GM12878 (cell line): ENCODE results near the gene FOXI1. TPM values are rescaled to one million over a fixed set of nuclear protein-coding genes. Genes with fewer than 3 reads are reported as not detected.

Experiments used
- ATAC-seq: fragments of 200-7000 bp; cut with Tn5 transposase; 3 replicates; pipeline ENCODE4 v1.9.1; 2020; ENCODE audit warnings: mild to moderate bottlenecking, moderate library complexity
- BruUV-seq: library from RNA; stranded (reverse); fragments of 400-500 nt; replicated peaks from 2 replicates; lab custom pipeline; 2021; lab: Mats Ljungman, UMichigan
- CTCF ChIA-PET: fragments of 300-600 bp; sonication (Branson Sonifier 250); formaldehyde crosslinking; extraction: SDS; loops from one replicate; lab custom pipeline; 2021; ENCODE audit warnings: inconsistent platforms; lab: Yijun Ruan, JAX
- POLR2A ChIA-PET: fragments of 350-600 bp; formaldehyde crosslinking; extraction: SDS; loops from one replicate; lab custom pipeline; 2021; ENCODE audit warnings: inconsistent platforms; lab: Charles Lee
- RAD21 ChIA-PET: fragments of 300-600 bp; sonication (Branson Sonifier 250); formaldehyde crosslinking; loops from one replicate; lab custom pipeline; 2023; ENCODE audit warnings: antibody characterized with exemption; ENCODE audit not compliant: unreplicated experiment; lab: Charles Lee
- SMC1A ChIA-PET: fragments of 300-600 bp; sonication (Branson Sonifier 250); formaldehyde crosslinking; loops from one replicate; lab custom pipeline; 2023; ENCODE audit not compliant: unreplicated experiment, uncharacterized antibody; lab: Charles Lee
- DNase-seq: peaks from one replicate; pipeline ENCODE4 v3.0.0-alpha.2; 2011; ENCODE audit warnings: low read depth, low spot score
- FAIRE-seq: peaks from 3 replicates; lab custom pipeline; 2011; peaks lifted over from hg19 to GRCh38; lab: Jason Lieb, UNC
- H2AFZ ChIP-seq: 2 replicates; pipeline ENCODE4 v1.6.0; 2011; ENCODE audit warnings: low read depth, low read length, control low read depth; ENCODE audit not compliant: control insufficient read depth
- H3K27ac ChIP-seq: 2 replicates; pipeline ENCODE4 v1.5.1; 2011; ENCODE audit warnings: control low read depth; ENCODE audit not compliant: control insufficient read depth, insufficient read depth
- H3K27me3 ChIP-seq, 2 experiments: replicated peaks in 1 of 2; 2 replicates each; pipeline versions ENCODE4 v1.6.0 to v1.6.1; 2011; ENCODE audit warnings: low read length in 1 of 2; ENCODE audit not compliant: control insufficient read depth in 2 of 2, insufficient read depth in 2 of 2
- H3K36me3 ChIP-seq, 2 experiments: 2 replicates each; pipeline ENCODE4 v1.5.1; 2011; ENCODE audit warnings: low read length in 1 of 2; ENCODE audit not compliant: control insufficient read depth in 2 of 2, insufficient read depth in 2 of 2
- H3K4me1 ChIP-seq: 2 replicates; pipeline ENCODE4 v1.6.1; 2011; ENCODE audit warnings: mild to moderate bottlenecking, low read length, moderate library complexity, mixed read lengths; ENCODE audit not compliant: control insufficient read depth, insufficient read depth
- H3K4me2 ChIP-seq: 2 replicates; pipeline ENCODE4 v1.6.0; 2011; ENCODE audit warnings: control low read depth; ENCODE audit not compliant: control insufficient read depth, insufficient read depth
- H3K4me3 ChIP-seq: fragments of 200-600 bp; sonication (generic); 2 replicates; pipeline ENCODE4 v1.5.1; 2016
- H3K79me2 ChIP-seq: 2 replicates; pipeline ENCODE4 v1.6.0; 2011; ENCODE audit warnings: low read length; ENCODE audit not compliant: control insufficient read depth, insufficient read depth
- H3K9ac ChIP-seq: 2 replicates; pipeline ENCODE4 v1.8.0; 2011; ENCODE audit warnings: low read length, control low read depth, mixed read lengths; ENCODE audit not compliant: control insufficient read depth, insufficient read depth
- H3K9me3 ChIP-seq: replicated peaks from 3 replicates; pipeline ENCODE4 v1.5.1; 2011; ENCODE audit warnings: mild to moderate bottlenecking, low read length; ENCODE audit not compliant: control insufficient read depth, insufficient read depth
- H4K20me1 ChIP-seq: 2 replicates; pipeline ENCODE4 v1.6.0; 2011; ENCODE audit not compliant: control insufficient read depth, insufficient read depth
- BACH1 ChIP-seq: fragments of 450-650 bp; IDR thresholded peaks from 2 replicates; pipeline ENCODE4 v1.6.1; 2017; ENCODE audit warnings: mild to moderate bottlenecking, borderline replicate concordance
- EZH2 ChIP-seq: IDR thresholded peaks from 2 replicates; pipeline ENCODE4 v1.6.1; 2012; ENCODE audit warnings: low read depth, mild to moderate bottlenecking, control low read depth, inconsistent platforms, low read length, borderline replicate concordance; ENCODE audit not compliant: control insufficient read depth
- GABPA ChIP-seq: IDR thresholded peaks from 2 replicates; pipeline ENCODE4 v1.6.1; 2014; ENCODE audit warnings: antibody characterized with exemption, low read depth, mild to moderate bottlenecking, inconsistent platforms
- KDM1A ChIP-seq: fragments of 200-600 bp; sonication (generic); IDR thresholded peaks from 2 replicates; pipeline ENCODE4 v1.6.1; 2016; ENCODE audit warnings: borderline replicate concordance
- MTA2 ChIP-seq: fragments of 450-650 bp; IDR thresholded peaks from 2 replicates; pipeline ENCODE4 v1.6.1; 2016; ENCODE audit warnings: low read depth, mild to moderate bottlenecking, moderate library complexity
- NR2C2 ChIP-seq: IDR thresholded peaks from 2 replicates; pipeline ENCODE4 v1.6.1; 2011; ENCODE audit warnings: borderline replicate concordance, low read depth; ENCODE audit not compliant: control insufficient read depth, insufficient read length
- PKNOX1 ChIP-seq: fragments of 450-650 bp; IDR thresholded peaks from 2 replicates; pipeline ENCODE4 v1.6.1; 2016; ENCODE audit warnings: mild to moderate bottlenecking
- RAD21 ChIP-seq: IDR thresholded peaks from 2 replicates; pipeline ENCODE4 v1.6.1; 2011; ENCODE audit warnings: mild to moderate bottlenecking, low read depth, low read length, moderate library complexity; ENCODE audit not compliant: insufficient read depth
- RBBP5 ChIP-seq: fragments of 200-600 bp; sonication (generic); conservative IDR thresholded peaks from 2 replicates; pipeline ENCODE4 v1.6.1; 2016
- SUZ12 ChIP-seq: fragments of 200-600 bp; sonication (generic); IDR thresholded peaks from one replicate; pipeline ENCODE4 v1.6.1; 2018; ENCODE audit warnings: antibody characterized with exemption, mild to moderate bottlenecking; ENCODE audit not compliant: unreplicated experiment
- WGBS: methylation state at CpG from one replicate; pipeline ENCODE4 v1.1.6; 2016; ENCODE audit warnings: low lambda C conversion rate; ENCODE audit not compliant: insufficient replicate concordance, insufficient coverage; ENCODE audit errors: missing lambda C conversion rate; 5-methylcytosine and 5-hydroxymethylcytosine counted together
- in situ Hi-C: fragments of 300-500 bp; cut with MboI; formaldehyde crosslinking; loops from 9 replicates; pipeline ENCODE4 v1.14.3; 2018; ENCODE audit warnings: mixed read lengths
- intact Hi-C: fragments of 100-400 bp; cut with micrococcal nuclease; formaldehyde crosslinking; loops from one replicate; pipeline ENCODE4 v1.14.2; 2022; ENCODE audit not compliant: unreplicated experiment
- polyA plus RNA-seq, 11 experiments: library from polyadenylated mRNA; depleted of rRNA in 4 of 11; unstranded in 6 of 11; stranded (reverse) in 5 of 11; fragments of >200 nt; fragmentation: Nextera tagmentation in 4 of 11; fragmentation: Illumina TruSeq in 1 of 11; extraction: Ambion mirVana in 4 of 11; extraction: Trizol in 1 of 11; gene quantifications; 1 replicate in 1 of 11; 2 replicates in 10 of 11; pipeline versions ENCODE4 v1.2.1 to v1.2.3, GENCODE V29; 2011 to 2016; ENCODE audit warnings: inconsistent platforms in 2 of 11, missing spikeins in 2 of 11, low read depth in 1 of 11
- total RNA-seq, 4 experiments: library from RNA; depleted of rRNA in 3 of 4; stranded (reverse); fragments of >200 nt in 3 of 4; fragmentation: Illumina TruSeq in 1 of 4; extraction: Trizol in 1 of 4; gene quantifications; 2 replicates each; pipeline versions ENCODE4 v1.2.1 to v1.2.3, GENCODE V29; 2013 to 2021
- TF ChIP-seq, protein P1 (sequence below): fragments of 150-350 bp; IDR thresholded peaks from 2 replicates; pipeline ENCODE4 v1.6.1; 2014; ENCODE audit warnings: mild to moderate bottlenecking, low read depth, low read length

Gene FOXI1
- total and polyA plus RNA-seq, 10 of the 15 experiments (the other 5 are each of a cell fraction or from before 2014, with no cell fraction given): not detected

GRCh38 chr5:170111088-170111785 is 5.5 kb downstream of the FOXI1 start:
- ChIA-PET SMC1A (no interaction called here), POLR2A (no interaction called here), CTCF (no interaction called here), RAD21 (no interaction called here)
- in situ Hi-C loops: no loop called here
- Histone ChIP-seq H3K27me3 (peaks cover 0 to 1% of the 10 kb centered on the region in 2 experiments; a peak in 3 of 4 replicates), H4K20me1 (no peaks in the 10 kb centered on the region), H3K9ac (no peak overlapping the region), H3K9me3 (no peaks in the 10 kb centered on the region), H3K4me3 (no peak overlapping the region), H3K4me1 (no peaks in the 10 kb centered on the region), H3K79me2 (no peaks in the 10 kb centered on the region), H2AFZ (no peak overlapping the region), H3K27ac (no peak overlapping the region), H3K4me2 (no peak overlapping the region), H3K36me3 (no peaks in the 10 kb centered on the region)
- DNase-seq (no peak), ATAC-seq (no peak), FAIRE-seq (no peak)
- TF ChIP-seq MTA2 (no peak), EZH2 (no peak), KDM1A (no peak), PKNOX1 (no peak), NR2C2 (no peak), RAD21 (no peak), SUZ12 (no peak), BACH1 (no peak), RBBP5 (no peak), GABPA (no peak)
- TF ChIP-seq, protein P1, sequence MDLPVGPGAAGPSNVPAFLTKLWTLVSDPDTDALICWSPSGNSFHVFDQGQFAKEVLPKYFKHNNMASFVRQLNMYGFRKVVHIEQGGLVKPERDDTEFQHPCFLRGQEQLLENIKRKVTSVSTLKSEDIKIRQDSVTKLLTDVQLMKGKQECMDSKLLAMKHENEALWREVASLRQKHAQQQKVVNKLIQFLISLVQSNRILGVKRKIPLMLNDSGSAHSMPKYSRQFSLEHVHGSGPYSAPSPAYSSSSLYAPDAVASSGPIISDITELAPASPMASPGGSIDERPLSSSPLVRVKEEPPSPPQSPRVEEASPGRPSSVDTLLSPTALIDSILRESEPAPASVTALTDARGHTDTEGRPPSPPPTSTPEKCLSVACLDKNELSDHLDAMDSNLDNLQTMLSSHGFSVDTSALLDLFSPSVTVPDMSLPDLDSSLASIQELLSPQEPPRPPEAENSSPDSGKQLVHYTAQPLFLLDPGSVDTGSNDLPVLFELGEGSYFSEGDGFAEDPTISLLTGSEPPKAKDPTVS: no peak
- BruUV-seq: no TSS peak
- intact Hi-C loops: no loop called here
- 26% methylated on average over 8 of the region's 8 CpGs for WGBS
